ENCODE measurements around the gene ZNF827.

The ZNF827 gene

GRCh38 chr4:145957302-145957701, 18.7 kb upstream of the ZNF827 start:
- no peak for TF ChIP-seq CTCF (IDR thresholded peaks at IDR 0.05; ENCODE audit: low read depth, low read length)
- no peak overlapping the region for H3K4me3 ChIP-seq (ENCODE audit: low read depth, low read length)

- H3K4me3 ChIP-seq (ENCODE audit: low read depth, low read length) = no peak overlapping the region
- peak; percentile 79 for TF ChIP-seq CTCF (IDR thresholded peaks at IDR 0.05; ENCODE audit: low read depth, low read length)
Observed at GRCh38 chr4:145956288-145956890, 17.8 kb upstream of the ZNF827 start.

- H3K4me3 ChIP-seq (ENCODE audit: low read depth, low read length) = no peak overlapping the region
- no peak for TF ChIP-seq CTCF (IDR thresholded peaks at IDR 0.05; ENCODE audit: low read depth, low read length)
Observed at GRCh38 chr4:145954924-145955339, 16.3 kb upstream of the ZNF827 start.

- H3K4me3 ChIP-seq (ENCODE audit: low read depth, low read length) = no peak overlapping the region
- TF ChIP-seq CTCF (IDR thresholded peaks at IDR 0.05; ENCODE audit: low read depth, low read length) = no peak
Observed at GRCh38 chr4:145951931-145952330, 13.3 kb upstream of the ZNF827 start.

- TF ChIP-seq CTCF (IDR thresholded peaks at IDR 0.05; ENCODE audit: low read depth, low read length) = no peak
- H3K4me3 ChIP-seq (ENCODE audit: low read depth, low read length) = no peak overlapping the region
Observed at GRCh38 chr4:145945431-145946155, 7.0 kb upstream of the ZNF827 start.

GRCh38 chr4:145944886-145945285, 6.3 kb upstream of the ZNF827 start:
- no peak for TF ChIP-seq CTCF (IDR thresholded peaks at IDR 0.05; ENCODE audit: low read depth, low read length)
- no peak overlapping the region for H3K4me3 ChIP-seq (ENCODE audit: low read depth, low read length)

- H3K4me3 ChIP-seq (ENCODE audit: low read depth, low read length) = no peak overlapping the region
- no peak for TF ChIP-seq CTCF (IDR thresholded peaks at IDR 0.05; ENCODE audit: low read depth, low read length)
Observed at GRCh38 chr4:145939856-145940255, 1.2 kb upstream of the ZNF827 start.

Measured in WI38 (cell line).